Inflammatory macrophage treated with lipopolysaccharide for 1 hour (primary cell): ENCODE data around the gene ITFG2.
"Not testable (repeated sequence)": the region's sequence is repeated elsewhere in the genome, so short reads cannot be mapped to it uniquely, and the experiment has no call there.

Experiments
- DNase-seq, 2 donors: peaks; one replicate each; pipeline ENCODE4 v3.0.0-alpha.2; 2020 to 2022

The ITFG2 gene

DNA sequence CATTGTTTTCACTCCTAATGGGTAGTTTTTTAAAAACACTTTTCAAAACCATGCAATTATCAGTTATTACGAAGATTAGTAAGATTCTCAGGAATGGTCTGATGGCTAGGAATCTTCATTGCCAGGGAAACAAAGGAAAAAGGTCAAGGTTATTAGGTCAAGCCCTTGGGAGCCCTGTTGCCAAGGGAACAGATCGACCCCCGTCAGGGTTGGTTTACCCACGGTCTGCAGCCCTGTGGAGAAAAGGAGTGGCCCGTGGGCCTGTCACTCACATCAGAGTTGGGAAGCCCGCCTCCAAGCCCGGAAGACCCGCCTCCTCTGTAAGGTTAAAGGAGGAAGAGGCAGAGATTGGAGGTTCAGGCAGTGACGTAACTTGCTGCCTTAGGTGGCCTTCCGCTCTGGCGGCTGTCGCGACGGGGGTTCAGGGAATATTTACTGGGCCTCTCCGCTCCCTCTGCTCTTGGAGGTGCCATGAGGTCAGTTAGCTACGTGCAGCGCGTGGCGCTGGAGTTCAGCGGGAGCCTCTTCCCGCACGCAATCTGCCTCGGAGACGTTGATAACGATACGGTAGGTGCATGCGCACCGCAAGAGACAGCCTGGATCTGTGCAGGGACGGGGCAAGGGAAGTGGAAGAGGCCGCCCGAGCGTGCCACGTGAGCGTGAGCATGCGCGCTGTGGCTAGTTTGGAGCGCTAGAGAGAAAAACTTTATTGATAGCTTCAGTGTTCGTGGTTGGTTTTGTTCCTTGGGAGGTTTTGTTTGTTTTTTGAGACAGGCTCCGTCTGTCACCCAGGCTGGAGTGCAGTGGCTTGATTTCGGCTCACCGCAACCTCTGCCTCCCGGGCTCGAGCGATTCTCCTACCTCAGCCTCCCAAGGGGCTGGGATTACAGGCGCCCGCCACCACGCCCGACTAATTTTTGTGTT, at the start of gene ITFG2:
TSS of gene ITFG2 (plus strand) at position 379 of the 924 bp plus-strand sequence. CDS start at position 472, 93 bp downstream.
- peak; percentile 98 to 99 for DNase-seq

DNA sequence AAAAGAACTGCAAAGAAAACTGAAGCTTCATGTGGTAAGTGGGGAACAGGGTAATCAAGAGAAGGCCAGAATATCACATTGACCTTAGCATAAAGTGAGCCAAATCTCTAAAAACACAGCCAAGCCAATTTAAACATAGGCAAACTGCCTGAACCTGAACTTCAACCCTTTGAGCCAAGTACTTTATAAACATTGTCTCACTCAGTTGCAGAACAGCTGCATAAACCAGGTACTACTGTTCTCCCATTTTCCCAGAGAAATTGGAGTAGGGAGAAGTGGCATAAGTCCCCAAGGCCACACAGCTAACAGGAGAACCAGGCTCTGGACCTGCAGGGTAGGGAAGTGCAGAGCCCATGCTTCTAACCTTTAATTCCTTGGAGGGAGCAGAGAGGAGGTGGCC, 48.1 kb upstream of the ITFG2 start:
- DNase-seq = no peak

DNA sequence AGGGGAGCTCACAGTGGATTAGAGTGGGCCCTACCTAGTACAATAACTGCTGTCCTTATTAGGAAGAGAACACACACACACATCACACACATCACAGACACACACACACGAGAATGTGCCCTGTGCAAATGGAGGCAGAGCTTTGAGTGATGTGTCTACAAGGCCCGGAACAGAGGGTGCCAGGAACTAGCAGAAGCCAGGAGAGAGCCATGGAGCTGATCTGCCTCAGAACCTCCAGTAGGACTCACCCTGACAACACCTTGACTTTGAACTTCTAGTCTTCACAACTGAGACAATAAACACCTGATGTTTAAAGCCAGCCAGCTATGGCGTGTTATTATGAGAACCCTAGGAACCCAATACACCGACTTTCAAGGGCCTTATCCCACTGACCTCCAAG, 47.4 kb upstream of the ITFG2 start:
- no peak for DNase-seq

DNA sequence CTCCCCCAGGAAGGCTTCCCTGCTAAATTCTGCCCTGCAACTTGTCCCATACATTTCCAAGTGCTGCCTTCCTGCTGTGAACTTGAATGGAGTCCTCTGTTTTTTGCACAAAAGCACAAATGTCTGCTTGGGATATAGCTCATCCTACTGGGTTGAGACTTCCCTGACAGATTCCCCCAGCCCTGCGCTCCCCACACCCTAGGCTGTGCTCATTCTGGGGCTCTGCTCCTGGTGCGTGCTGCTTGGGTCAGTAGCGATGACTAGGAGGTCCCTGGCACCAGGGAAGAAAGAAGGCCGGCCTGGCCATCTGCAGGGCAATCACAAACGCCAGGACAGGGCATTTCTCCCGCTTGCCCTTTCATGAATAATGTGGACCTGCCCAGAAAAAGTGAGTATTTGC, 46.9 kb upstream of the ITFG2 start:
- no peak for DNase-seq

DNA sequence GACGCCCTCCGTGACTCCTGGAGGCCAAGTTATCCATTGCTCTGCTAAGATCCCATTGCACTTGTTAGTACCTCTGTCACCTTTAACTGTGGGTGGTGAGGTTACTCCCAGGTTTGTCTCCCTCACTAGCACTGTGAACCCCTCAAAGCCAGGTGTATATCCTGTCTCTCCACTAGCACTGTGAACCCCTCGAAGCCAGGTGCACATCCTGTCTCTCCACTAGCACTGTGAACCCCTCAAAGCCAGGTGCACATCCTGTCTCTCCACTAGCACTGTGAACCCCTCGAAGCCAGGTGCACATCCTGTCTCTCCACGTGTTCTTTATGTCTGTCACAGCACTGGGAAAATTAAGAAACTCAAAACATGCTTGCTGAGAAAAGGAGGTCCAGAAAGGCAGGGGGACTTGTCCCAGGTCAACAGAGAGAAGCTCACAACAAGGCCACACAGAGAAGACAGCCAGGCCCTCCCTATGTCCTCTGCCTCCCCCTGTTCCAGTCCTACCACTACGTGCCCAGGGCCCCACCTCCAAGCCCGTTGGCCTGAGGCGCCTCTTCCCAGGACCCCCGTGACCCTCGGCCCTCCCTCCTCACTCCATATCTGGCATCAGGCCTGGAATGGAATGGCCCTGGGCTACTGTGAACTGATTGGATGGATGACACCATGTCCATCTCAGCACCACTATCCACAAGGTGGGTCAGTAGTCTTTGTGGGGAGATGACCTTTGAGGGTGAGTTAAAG, 44.1 kb upstream of the ITFG2 start:
- no peak for DNase-seq

DNA sequence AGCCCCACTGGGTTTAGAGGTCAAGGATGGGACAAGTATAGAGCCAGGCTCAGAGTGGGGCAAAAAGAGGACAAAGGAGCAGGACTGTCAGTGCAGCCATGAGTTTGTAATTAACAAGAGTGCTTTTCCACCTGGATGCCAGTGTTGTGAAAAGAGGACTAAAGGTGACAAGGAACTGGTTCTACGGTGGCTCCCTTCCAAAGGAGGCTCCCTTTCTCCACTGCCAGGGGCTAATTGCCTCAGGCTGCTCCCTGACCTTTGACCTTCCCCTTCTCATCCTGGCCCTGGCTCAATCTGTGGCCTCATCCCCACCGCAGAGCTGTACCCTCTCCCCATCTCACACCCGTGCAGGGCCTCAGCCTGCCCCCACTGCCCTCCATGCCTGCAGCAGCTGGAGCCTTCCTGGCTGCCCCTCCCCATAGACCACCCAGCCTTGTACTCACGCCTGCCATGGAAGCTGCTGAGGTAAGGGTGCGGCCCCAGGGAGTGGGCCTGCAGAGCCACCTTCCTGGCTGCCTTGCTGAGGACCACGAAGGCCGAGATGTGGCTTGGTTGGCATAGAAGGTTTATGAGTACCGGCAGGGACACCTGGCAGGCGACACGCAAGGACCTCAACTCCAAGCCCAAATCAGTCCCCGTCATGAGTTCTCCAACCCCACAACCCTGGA, 42.5 kb upstream of the ITFG2 start:
- no peak for DNase-seq

DNA sequence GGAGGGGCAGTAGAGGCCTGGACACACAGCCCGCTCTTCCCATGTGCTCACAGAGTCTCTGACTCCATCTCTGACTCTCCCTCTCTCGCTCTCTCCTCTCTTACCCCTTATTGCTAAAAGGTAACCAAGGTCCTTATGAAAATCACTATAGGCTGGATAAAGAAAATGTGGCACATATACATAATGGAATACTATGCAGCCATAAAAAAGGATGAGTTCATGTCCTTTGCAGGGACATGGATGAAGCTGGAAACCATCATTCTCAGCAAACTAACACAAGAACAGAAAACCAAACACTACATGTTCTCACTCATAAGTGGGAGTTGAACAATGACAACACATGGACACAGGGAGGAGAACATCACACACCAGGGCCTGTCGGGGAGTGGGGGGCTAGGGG, 41.9 kb upstream of the ITFG2 start:
- DNase-seq = not testable (repeated sequence)

DNA sequence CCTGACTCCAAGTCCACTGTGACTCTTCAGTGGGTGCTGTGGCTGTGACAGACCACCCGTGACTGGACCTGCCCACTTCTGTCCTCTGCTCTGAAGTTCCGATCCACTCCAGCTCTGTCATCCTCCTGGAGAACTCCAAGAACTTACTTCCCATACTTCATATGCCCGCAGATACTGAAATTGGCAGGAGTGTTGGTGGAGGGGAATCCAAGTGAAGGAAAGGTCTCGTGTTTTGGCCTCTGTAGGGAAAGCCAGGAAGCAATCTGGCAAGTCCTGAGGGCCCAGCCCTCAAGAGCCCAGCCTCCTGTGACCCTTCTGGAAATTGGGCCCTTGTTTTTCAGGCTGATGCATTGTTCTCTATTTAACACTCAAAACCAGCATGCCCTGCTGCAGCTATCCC, 40.1 kb upstream of the ITFG2 start:
- DNase-seq = no peak

DNA sequence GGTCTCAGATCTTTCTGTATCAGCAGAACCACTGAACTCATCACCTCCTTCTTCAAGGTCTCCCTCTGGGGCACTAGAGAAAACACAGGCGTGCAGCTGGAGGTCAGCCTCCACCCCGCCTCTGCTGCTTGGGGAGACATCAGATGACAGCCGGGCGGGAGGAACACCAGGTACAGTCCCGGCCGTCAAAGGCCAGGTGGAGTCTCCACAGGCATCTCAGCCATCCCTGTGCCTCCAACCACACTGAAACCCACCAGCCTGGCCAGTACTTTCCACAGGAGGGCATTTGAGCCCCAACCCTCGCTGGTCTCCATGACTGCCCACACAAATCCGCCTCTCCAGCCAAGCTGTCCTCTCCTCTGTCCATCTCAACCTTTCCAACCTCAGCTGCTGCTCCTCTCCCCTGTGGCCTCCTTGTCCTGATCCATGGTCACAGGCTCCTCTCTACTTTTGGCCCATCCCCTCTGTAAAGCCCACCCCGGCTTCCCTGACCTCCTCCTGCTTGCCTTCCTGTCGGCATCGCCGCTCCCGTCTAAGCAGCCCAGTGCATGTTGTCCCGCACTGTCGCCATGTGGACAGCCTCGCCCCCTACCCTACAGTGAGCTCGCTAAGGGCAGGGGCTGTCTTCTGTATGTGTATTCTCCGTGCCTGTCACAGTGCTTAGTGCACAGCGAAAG, 39.1 kb upstream of the ITFG2 start:
- no peak for DNase-seq

DNA sequence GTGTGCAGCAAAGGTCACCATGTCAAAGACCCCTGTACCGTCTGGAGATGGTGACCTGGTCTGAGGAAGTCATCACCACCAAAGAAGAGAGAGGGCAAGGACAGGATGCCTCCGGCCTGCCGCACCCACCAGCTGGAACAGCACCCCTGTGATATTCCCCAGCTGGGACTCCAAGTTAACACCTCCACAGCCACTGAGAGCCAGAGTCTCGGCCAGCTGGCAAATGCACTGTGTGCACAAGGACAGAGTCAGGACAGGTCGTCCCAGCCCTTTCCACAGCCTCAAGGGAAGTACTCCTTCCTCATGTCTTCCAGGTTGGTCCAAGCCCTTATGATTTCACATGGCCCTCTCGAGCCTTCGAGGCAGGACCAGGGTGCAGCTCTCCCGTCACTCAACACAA, 37.0 kb upstream of the ITFG2 start:
- DNase-seq = no peak

DNA sequence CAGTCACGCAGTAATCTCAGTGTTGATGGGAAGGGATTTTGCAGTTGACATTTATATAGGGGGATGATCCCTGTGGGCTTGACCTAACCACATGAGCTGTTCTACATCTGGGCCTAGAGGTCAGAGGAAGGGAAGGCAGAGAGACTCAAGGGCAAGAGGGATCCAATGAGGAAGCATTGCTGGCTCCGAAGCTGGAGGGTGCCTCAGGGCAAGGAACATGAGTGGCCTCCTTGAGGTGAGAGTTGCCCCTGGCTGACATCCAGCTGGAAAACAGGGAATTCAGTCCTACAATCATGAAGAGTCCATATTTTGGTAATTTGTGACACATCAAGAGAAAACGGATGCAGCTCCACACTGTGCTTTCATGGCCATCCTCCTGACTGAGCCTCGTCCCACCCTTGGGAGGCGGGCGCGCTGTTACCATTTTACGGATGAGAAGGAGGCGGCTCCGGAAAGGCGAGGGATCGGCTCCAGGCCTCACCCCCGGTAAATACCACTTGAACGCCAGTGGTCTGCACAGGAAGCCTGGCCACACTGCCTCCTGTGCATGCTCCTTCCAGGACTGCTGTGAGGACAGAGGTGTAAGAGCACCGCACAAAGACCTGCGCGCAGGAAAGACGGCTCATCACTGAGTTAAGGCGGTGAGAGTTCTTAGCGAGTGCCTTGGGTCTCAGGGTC, 36.2 kb upstream of the ITFG2 start:
- DNase-seq = no peak

DNA sequence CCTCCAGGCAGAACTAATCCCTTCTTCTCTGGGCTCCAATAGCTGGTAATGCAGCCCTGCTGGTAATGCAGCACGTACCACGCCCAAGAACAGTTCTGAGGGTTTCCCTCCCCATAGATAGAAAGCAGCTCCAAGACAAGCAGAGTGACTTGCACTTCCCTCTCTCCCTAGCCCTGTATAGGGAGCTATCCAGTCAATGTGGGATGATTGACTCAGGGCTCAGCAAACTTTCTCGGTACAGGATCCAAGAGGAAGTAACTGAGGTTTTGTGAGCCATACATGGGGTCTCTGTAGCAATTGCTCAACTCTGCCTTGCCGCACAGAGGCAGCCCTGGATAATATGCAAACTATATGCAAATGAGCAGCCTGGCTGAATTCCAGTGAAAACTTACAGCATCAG, 33.2 kb upstream of the ITFG2 start:
- DNase-seq = peak; percentile 36 to 46

DNA sequence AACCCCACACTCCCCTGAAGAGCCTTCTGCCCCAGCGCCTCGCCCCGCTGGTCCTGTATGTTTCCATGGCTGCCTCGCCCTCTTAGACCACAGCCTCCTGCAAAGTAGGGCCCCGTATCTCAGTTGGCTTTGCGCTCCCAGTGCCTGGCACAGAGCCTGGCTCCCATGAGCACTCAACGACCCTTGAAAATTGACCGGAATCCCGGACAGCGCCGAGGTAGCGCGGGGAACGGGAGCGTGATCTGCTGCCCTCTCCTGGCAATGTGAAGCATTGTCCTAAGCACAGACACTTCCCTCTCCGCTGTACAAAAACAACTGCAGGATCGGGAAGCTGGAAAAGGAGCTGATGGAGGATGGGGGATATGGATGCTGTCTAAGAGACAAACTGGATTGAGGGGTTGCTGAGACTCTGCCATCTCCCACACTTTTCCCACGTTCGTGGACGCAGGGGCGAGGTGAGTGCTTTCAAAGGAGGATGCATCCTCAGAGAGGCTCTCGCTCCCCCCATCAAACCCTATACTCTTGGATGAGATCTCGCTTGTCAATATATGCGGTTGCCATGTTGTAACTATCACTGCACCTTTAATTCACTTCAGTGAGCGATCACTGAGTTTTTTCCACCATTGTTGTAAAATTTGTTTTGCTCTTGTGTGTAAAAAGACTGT, 28.4 kb upstream of the ITFG2 start:
- peak in 1 of 2 donors; percentile 64 for DNase-seq

DNA sequence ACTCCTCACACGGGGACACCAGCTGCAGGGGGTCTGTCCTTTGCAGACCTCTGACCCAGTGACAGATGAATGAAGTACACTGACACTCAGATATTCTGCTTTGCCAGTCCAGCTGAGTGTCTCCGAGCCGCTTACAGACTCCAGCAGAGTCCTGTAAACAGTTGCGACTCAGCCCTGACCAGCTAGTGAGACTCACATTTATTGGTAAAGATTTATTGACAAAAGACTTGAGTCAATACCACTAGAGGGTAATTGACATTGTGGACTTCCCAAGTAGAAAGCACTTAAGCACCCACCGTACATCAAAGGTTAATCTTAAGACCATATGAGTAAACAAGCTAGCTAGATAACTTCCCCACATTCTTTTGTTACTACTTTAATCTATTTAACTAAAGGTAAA, 27.5 kb upstream of the ITFG2 start:
- DNase-seq = no peak

DNA sequence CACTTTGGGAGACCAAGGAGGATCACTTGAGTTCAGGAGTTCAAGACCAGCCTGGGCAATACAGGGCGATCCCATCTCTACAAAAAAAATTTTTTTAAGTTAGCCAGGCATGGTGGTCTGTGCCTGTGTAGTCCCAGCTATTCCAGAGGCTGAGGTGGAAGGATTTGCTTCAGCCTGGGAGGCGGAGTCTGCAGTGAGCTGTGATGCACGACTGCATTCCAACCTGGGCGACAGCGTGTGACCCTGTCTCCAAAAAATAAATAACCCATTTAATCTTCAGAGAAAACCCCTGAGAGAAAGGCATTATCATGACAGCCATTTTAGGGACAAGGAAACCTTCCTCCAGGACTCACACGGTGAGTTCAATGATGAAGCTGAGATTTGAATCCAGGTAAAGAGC, 21.4 kb upstream of the ITFG2 start:
- DNase-seq = no peak

DNA sequence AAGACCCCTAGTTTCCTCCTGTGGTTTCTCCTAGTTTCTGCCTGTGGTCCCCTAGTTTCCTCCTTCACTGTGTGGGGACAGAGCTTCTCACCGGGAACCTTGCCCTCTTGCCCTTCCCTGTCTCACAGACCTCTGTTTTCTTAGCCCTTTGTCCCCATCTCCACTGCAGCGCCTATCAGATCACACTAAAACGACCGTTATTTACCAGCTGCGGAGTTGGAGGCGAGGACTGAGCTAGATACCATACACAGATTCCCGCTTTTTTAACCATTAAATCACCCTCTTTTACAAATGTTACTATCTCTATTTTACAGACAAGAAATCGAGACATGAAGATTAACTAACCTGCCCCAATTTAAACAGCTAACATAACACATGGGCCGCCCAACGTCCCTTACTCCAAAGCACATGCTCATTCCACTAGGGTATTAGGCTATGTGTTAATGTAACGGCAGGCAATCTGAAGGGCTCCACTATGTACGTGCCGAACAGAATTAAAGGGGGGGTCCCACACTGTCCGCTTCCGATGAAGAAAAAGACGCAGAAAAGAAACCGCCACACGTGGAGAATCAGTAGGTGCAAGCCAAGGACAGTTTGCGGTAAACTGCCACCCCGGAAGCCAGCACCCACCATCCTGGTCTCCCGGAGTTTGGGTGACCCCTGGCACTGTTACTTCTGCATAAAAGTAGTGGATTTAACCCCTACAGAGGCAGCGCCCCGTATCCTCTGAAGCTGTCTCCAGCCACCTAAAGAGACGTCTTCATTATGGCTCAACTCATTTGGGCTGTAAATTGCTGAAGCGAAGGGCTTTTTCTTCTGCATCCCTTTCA, 19.6 kb upstream of the ITFG2 start:
- no peak for DNase-seq

DNA sequence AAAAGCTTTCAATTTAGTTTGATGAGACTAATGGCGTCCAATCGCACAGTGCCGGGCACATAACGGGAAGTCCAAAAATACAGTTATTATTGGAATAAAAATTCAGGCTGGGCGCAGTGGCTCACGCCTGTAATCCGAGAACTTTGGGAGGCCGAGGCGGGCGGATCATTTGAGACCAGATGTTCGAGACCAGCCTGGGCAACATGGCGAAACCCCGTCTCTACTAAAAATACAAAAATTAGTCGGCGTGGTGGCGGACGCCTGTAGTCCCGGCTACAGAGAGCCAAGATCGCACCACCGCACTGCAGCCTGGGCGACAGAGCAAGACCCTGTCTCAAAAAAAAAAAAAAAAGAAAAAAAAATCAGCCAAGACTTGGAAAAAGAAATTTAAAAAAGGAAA, 18.9 kb upstream of the ITFG2 start:
- no peak for DNase-seq

DNA sequence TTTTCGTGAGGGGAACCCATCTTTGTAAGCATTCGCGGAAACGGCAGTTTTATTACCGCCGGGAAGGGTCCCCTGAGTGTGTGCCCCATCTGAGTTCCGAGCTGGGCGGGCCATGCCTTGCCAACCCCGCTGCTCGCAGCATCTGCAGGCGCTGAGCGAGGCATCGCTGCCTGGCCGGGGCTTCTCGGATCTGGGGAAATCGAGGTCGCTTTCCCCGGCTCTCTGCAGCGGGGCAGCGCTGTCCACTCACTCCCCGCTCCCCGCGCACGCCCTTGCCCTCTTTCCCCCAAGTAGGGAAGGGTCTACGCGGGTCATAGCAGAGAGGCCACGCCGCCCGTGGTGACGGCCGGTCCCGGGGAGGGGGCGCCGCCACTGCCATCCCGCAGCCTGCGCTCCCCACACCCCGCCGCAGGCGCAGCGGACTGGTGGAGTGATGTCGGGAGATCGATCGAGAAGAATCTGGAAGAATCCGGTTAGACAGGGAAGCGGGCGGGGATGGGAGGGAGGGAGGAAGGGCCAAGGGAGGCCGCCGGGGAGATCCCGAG, 18.2 kb upstream of the ITFG2 start:
- DNase-seq = no peak

DNA sequence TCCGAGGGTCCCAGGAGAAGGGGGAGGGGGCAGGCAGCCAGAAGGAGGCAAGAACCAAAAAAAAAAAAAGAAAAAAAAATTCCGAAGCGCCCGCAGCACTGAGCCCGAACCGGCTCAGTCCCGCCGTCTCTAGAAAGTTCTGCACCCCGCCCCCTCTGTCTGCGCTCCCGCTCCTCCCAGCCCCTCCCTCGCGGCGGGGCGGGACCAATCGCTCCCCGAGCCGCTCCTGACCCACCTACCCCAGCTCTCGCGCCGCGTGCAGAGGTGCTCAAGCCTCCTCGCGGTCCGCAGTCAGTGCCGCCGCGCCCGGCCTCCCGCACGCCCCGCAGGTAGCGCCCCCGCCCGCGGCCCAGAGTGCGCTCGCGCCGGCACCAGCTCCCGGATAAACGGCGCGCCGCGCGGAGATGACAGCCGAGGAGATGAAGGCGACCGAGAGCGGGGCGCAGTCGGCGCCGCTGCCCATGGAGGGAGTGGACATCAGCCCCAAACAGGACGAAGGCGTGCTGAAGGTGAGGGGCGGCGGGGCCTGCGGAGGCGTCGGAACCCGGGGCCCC, 17.7 kb upstream of the ITFG2 start, which contains the start of gene FKBP4:
TSS of gene FKBP4 (plus strand) at position 235 of the 554 bp plus-strand sequence. CDS start at position 405, 170 bp downstream.
- peak; percentile 67 to 77 for DNase-seq
